LoVo (cell line): ENCODE results near the gene CDH8.
"Not testable (repeated sequence)": the region's sequence is repeated elsewhere in the genome, so short reads cannot be mapped to it uniquely, and the experiment has no call there.

Source experiments
- DNase-seq: peaks from one replicate; pipeline ENCODE4 v3.0.0-alpha.2; 2016; ENCODE audit warnings: low spot score

The CDH8 gene

DNA sequence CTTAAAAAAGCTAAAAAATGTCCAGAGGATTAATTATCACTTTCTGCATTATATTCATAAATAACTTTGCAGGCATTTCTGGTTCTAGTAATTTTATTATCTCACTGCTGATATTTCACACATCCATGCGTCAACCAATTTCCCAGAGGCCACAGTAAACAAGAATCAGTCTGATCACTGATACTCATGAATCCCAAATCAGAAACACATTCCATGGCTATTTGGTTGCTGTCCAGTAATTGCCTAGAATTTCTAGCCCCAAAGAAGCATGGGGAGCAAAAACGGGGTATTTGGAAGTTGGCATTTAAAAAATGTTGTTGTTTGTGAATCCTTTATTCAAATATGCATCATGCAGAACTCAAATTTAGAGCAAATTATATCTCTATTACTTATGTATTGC is 244.8 kb downstream of the CDH8 start:
- DNase-seq, result no peak

GRCh38 chr16:61781855-61782254 is 254.4 kb downstream of the CDH8 start:
- DNase-seq, result not testable (repeated sequence)

- DNase-seq, result no peak
These were observed 256.1 kb downstream of the CDH8 start for GRCh38 chr16:61780161-61780560.

DNA sequence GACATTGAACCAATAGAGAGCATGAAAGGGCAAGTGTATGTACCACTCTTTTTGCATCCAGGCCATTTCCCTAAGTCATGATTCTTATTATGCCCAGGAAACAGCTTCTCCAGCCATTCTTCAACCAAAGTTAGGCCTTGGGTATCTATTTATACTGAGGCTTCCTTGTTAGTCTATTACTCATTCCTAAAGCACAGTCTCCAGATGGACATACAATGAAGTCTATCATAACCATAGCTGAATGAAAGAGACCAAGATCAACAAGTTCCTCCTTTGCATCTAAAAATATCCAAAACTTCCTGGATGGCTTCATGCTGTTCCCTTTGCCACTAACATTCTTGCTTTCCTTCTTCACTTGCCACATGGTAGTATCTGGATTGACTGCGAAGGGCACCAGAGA is 265.9 kb downstream of the CDH8 start:
- DNase-seq, result no peak

GRCh38 chr16:61763991-61764390 is 272.2 kb downstream of the CDH8 start:
- no peak for DNase-seq

DNA sequence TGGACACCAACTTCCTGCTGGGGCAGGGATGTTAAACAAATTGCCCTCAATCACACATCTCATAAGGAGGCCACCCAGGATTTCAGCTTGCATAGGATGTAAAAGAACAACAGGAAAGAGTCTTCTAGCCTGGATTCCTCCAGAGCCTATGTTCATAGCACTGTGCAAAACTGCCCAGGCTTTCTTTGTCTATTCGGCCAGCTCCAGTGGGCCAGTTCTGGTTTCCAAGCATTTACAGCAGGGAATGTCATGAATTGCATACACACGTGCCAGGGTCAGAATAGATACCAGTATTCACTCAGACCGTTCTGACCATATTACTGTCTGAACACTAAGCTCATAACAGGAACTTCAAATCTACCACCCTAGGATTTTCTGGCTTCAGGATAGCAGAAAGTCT is 273.2 kb downstream of the CDH8 start:
- DNase-seq, result no peak

DNA sequence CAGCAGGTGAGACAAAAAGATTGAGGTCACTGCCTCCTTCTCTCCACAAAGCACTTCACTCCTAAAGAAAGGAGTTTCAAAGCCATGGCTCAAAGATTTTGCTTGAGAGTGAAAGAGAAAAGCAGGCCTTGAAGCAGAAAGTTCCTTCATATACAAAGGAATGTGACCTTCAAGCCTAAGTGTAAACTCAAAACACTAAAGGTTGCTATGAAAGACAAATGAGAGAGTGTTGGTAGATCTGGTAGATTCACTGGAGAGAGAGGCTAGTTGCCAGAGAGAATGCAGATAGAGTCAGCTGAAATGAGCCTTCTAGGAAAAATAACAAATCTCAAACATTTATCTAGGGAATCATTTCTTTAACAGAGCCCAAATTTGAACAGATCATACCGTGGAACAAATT is 305.2 kb downstream of the CDH8 start:
- no peak for DNase-seq

- DNase-seq, result no peak
These were observed 309.5 kb downstream of the CDH8 start for GRCh38 chr16:61726701-61727100.

DNA sequence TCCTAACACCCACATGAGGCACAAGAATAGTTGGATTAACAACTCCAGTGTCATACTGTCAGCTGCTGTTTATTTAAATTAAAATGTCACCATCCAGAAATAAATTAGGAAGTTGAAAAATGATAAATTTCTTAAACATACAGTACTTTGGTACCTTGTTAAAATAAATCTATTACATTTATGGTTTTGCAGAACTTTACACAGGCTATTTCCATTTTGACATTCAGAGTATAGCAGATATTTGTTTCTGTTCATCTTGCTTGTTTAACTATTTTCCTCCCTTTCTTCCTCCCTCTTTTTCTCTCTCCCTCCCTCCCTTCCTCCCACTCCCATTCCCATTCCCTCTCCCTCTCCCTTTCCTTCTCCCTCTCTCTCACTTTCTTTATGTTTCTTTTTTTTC is 310.1 kb downstream of the CDH8 start:
- no peak for DNase-seq

- no peak for DNase-seq
These were observed 314.7 kb downstream of the CDH8 start for GRCh38 chr16:61721544-61721943.

- DNase-seq, result no peak
These were observed 320.8 kb downstream of the CDH8 start for GRCh38 chr16:61715393-61715792.

- DNase-seq, result no peak
These were observed 322.5 kb downstream of the CDH8 start for GRCh38 chr16:61713787-61714186.

GRCh38 chr16:61699640-61700039 is 336.6 kb downstream of the CDH8 start:
- not testable (repeated sequence) for DNase-seq

- no peak for DNase-seq
These were observed 351.7 kb downstream of the CDH8 start for GRCh38 chr16:61684541-61684940.

- DNase-seq, result no peak
These were observed 354.6 kb downstream of the CDH8 start for GRCh38 chr16:61681673-61682072.

- DNase-seq, result no peak
These were observed 355.1 kb downstream of the CDH8 start for GRCh38 chr16:61681124-61681523.

DNA sequence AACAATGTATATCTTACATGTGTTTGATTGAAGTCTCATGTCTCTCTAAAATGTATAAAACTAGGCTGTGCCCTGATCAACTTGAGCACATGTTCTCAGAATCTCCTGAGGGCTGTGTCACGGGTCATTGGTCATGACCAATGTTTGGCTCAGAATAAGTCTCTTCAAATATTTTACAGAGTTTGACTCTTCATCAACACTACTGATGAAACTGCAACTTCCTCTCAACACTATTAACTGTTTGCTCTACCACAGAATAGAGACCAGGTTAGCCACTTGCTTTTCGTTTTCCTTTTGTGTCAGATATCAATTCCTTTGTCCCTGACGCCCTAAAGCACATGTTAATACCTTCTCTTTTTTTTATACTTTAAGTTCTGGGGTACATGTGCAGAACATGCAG is 358.1 kb downstream of the CDH8 start:
- DNase-seq, result no peak

- no peak for DNase-seq
These were observed 358.5 kb downstream of the CDH8 start for GRCh38 chr16:61677776-61678175.

DNA sequence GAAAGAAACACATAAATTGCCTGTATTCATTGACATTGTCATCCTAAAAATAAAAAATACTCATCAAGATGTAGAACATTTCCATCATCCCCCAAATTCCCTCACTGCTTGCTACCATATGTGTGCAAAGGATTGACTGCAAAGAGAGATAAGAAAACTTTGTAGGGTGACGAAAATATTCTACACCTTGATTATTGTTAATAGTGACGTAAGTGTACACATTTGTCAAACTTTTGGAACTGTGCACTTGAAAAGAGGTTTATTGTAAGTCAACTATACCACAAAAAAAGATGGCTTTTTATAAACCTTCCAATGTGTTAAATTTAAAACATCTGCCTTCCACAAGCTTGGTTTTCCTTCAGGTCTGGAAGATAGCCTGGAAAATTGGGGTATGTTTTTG is 359.5 kb downstream of the CDH8 start:
- DNase-seq, result no peak

- no peak for DNase-seq
These were observed 365.1 kb downstream of the CDH8 start for GRCh38 chr16:61671161-61671560.

DNA sequence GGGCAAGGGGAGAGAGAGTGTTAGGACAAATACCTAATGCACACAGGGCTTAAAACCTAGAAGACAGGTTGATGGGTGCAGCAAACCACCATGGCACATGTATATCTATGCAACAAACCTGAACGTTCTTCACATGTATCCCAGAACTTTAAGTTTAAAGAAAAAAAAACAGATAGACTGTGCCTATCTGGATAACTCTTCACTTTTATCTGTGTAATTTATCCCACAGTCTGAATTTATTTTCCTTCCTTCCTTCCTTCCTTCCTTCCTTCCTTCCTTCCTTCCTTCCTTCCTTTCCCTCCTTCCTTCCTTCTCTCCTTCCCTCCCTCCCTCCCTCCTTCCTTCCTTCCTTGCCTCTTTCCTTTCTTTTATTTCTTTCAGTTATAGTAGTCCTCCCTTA is 370.7 kb downstream of the CDH8 start:
- no peak for DNase-seq

DNA sequence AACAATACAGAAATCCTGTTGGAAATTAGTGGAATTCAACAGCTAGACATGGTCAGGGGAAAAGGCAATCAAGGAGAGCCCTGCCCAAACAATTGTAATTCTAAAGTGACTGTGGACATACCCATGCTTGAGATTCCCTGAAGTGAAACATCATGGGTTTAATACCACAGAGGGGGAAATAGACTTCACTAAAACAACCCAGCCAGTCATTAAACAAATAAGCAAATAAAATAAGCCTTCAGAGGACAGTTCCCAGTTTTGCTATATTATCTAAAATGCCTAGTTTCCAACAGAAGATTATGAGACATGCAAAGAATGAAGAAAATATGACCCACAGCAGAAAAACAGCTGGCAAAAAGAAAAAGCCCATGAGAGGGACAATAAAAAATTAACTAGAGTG is 376.3 kb downstream of the CDH8 start:
- no peak for DNase-seq

DNA sequence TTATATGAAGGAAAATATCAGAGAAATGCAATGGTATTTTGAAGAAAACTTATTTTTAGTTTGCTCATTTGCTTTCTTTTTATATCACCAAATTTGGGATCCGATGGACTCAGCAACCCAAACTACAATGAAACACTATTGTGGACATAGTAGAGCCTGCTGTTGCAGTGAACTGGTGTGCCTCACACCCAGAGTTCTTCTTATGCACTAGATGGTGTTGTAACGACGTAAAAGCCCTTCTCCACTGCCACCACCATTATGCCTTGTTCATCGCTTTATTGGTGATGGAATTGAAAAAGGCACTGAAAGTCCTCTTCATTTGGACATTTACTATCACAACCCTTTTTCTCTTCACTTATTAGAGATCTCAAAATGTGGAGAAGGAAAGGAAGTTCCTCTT is 381.3 kb downstream of the CDH8 start:
- DNase-seq, result no peak

- DNase-seq, result no peak
These were observed 382.7 kb downstream of the CDH8 start for GRCh38 chr16:61653544-61653943.

DNA sequence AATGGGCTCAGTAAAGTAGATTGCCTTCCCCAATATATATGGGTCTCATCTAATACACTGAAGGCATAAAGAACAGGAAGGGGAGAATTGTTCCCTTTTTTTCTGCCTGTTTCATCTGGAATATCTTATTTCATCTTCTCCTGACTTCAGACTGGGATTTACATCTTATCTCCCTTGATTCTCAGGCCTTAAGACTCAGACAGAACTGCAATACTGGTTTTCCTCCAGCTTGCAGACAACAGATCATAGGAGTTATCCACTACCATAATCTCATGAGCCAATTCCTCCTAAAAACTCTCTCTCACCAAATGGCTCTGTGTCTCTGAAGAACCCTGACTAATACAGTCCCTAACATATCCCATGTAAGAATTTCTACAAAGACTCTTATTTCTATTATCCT is 390.7 kb downstream of the CDH8 start:
- no peak for DNase-seq
